ENCODE measurements around the gene CORT.
"Not testable (repeated sequence)": the region's sequence is repeated elsewhere in the genome, so short reads cannot be mapped to it uniquely, and the experiment has no call there.

CORT gene

DNA sequence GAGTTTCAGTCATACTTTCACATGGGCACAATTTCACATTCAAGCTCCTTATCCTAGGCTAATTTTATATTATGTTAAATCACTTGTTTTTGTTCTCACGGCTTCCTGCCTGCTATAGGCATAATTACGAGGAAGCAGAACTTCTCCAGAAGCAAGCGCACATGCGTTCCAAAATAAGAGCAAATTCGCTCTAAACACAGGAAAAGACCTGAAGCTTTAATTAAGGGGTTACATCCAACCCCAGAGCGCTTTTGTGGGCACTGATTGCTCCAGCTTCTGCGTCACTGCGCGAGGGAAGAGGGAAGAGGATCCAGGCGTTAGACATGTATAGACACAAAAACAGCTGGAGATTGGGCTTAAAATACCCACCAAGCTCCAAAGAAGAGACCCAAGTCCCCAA lies at the start of gene CORT:
CORT (plus strand) TSS at position 281 of the 400 bp plus-strand sequence. CDS start 193 bp downstream, outside the sequence.
- DNase-seq (ENCODE audit: low read depth) = no peak

DNA sequence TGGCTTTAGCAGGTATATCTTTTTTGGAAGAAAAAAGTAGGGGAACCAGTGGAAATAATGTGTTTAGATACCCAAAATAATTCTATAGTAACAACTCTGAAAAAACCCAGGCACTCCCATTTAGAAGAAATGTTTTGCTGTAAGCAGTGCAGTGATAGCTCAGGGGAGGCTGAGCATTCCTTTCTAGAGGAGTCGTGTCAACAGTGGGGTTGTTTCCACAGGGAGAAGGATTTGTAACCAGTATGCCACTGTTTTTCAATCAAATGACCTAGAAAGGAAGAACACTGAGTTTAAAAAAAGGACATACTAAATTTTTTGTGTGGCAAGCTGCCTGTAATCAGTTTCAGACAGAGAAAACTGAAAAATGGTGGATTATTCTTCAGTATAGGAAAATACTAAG lies 48.5 kb upstream of the CORT start:
- DNase-seq (ENCODE audit: low read depth) = no peak

- DNase-seq (ENCODE audit: low read depth) = no peak
Measured at GRCh38 chr1:10402729-10403274, 47.0 kb upstream of the CORT start.

GRCh38 chr1:10407201-10407600 lies 42.6 kb upstream of the CORT start:
- no peak for DNase-seq (ENCODE audit: low read depth)

- no peak for DNase-seq (ENCODE audit: low read depth)
Measured at GRCh38 chr1:10415211-10415930, 34.5 kb upstream of the CORT start.

GRCh38 chr1:10415967-10416366 lies 33.9 kb upstream of the CORT start:
- not testable (repeated sequence) for DNase-seq (ENCODE audit: low read depth)

- DNase-seq (ENCODE audit: low read depth) = not testable (repeated sequence)
Measured at GRCh38 chr1:10418741-10419140, 31.1 kb upstream of the CORT start.

DNA sequence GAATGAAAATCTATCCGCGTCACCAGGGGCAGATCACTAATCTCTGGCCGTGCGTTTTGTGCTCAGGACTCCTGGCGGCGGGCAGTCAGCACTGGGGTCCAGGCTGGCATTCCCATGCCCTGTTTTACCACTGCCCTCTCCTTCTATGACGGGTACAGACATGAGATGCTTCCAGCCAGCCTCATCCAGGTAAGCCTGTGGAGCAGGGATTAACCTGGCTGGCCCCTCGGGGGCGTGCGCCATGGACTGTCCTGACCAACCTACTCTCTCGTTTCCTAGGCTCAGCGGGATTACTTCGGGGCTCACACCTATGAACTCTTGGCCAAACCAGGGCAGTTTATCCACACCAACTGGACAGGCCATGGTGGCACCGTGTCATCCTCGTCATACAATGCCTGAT lies 30.5 kb upstream of the CORT start:
- no peak for DNase-seq (ENCODE audit: low read depth)

- no peak for DNase-seq (ENCODE audit: low read depth)
Measured at GRCh38 chr1:10421637-10422036, 28.2 kb upstream of the CORT start.

DNA sequence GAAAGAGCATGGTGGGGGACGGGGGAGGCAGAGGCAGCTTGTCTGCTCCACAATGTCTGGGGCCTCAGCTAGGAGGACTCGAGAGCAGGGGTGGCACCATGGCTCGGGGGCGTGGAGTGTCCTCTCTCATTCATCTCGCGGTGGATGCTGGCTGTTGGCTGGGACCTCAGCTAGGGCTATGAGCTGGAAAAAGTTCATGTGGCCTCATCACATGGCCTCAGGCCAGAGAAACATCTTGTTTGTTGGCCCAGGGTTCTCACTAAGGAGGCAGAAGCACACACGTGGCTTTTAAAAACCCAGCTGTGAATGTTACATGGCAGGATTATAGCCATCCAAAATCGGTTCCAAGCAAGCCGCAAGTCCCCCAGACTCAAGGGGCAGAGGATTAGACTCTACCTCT lies 25.8 kb upstream of the CORT start:
- peak; percentile 32 for DNase-seq (ENCODE audit: low read depth)

GRCh38 chr1:10424651-10425050 lies 25.2 kb upstream of the CORT start:
- no peak for DNase-seq (ENCODE audit: low read depth)

GRCh38 chr1:10425826-10426534 lies 23.9 kb upstream of the CORT start:
- not testable (repeated sequence) for DNase-seq (ENCODE audit: low read depth)

DNA sequence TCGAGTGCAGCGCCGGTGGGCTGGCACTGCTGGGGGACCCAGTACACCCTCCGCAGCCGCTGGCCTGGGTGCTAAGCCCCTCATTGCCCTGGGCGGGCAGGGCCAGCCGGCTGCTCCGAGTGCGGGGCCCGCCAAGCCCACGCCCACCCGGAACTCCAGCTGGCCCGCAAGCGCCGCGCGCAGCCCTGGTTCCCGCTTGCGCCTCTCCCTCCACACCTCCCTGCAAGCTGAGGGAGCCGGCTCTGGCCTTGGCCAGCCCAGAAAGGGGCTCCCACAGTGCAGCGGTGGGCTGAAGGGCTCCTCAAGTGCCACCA lies 23.3 kb upstream of the CORT start:
- not testable (repeated sequence) for DNase-seq (ENCODE audit: low read depth)

DNA sequence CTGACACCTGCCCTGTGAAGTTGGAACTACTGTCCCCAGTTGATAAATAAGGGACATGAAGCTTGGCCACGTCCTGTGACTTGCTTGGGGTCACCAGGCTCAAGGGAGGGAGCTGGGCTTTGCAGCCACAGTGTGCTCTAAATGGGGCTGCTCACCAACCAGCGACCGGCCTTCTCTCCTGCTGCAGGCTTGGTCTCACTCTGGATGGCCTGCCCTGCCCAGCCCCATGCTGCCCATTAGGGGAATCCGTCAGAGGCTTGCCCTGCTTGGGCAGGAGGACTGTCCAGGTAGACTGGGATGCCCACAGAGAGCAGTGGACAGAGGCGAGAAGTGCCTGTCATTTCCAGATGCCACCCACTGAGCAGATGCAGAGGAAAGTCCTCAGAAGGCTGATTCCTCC lies 20.8 kb upstream of the CORT start:
- no peak for DNase-seq (ENCODE audit: low read depth)

- DNase-seq (ENCODE audit: low read depth) = no peak
Measured at GRCh38 chr1:10429868-10430215, 20.0 kb upstream of the CORT start.

- peak; percentile 71 for DNase-seq (ENCODE audit: low read depth)
Measured at GRCh38 chr1:10430216-10431069, 19.4 kb upstream of the CORT start, which contains the start of gene CENPS. Gene CENPS (plus strand): TSS chr1:10430433. CDS start chr1:10430518, 85 bp downstream.

DNA sequence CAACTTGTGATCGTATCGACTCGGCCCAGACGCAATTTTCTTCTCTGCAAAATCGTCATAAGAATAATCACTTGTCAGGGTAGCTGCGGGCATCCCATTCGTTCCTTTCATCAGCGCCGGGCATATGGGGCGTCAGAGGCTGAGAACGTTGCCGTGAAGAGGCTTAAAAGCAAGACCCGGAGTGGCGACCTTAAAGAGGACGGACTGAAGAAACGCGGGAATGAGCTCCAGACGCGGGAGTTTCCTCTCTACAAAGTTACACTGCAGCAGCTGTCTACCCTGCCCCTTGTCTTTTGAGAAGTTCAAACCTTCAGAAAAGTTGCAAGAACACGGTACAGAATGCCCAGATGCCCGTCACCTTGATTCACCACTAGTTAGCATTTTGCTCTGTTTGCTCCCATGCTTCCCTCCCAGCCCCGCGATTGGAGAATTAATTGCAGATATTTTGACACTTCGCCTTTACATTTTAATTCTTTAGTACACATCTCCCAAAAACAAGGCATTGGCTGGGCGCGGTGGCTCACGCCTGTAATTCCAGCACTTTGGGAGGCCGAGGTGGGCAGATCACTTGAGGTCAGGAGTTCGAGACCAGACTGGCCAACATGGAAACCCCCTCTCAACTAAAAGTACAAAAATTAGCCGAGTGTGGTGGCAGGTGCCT lies 18.6 kb upstream of the CORT start:
- DNase-seq (ENCODE audit: low read depth) = peak; percentile 14

- no peak for DNase-seq (ENCODE audit: low read depth)
Measured at GRCh38 chr1:10432910-10433700, 16.7 kb upstream of the CORT start.

DNA sequence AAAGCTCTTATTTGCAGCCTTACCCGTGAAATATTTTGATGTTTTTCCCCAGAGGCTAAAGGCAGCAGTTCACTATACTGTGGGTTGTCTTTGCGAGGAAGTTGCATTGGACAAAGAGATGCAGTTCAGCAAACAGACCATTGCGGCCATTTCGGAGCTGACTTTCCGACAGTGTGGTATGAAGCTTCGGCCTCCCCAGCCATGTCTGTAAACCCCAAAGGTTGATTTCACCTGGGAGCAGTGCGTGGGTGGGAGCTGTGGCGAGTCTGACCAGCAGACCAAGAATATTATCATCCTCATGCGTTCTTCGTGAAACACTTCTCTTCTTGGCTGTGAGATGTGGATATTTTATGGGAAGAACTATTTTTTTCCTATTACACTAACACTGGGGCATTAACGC lies 16.0 kb upstream of the CORT start:
- DNase-seq (ENCODE audit: low read depth) = no peak

GRCh38 chr1:10434590-10434989 lies 15.2 kb upstream of the CORT start:
- DNase-seq (ENCODE audit: low read depth) = no peak

DNA sequence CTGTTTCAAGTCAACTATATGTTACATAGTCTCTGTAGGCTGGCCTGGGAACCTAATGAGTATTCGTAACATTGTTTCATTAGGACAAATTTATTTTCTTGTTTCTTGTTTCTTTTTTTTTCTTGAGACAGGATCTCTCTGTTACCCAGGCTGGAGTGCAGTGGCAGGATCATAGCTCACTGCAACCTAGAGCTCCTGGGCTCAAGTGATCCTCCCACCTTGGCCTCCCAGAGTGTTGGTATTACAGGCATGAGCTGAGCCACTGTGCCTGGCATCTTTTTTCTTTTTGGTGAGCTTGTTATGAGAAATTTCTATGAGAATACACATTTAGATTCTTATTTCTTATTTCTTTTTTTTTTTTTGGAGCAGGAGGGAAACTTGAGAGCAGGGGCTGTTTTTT lies 12.8 kb upstream of the CORT start:
- DNase-seq (ENCODE audit: low read depth) = no peak

All from stromal cell of bone marrow (primary cell).